NCI-H1105 (cell line): ENCODE results near the gene ADCY10.
"Not testable (repeated sequence)": the region's sequence is repeated elsewhere in the genome, so short reads cannot be mapped to it uniquely, and the experiment has no call there.

ENCODE experiments used
- DNase-seq: peaks from one replicate; lab custom pipeline; 2025; lab: John Stamatoyannopoulos, UW

Gene ADCY10

DNA sequence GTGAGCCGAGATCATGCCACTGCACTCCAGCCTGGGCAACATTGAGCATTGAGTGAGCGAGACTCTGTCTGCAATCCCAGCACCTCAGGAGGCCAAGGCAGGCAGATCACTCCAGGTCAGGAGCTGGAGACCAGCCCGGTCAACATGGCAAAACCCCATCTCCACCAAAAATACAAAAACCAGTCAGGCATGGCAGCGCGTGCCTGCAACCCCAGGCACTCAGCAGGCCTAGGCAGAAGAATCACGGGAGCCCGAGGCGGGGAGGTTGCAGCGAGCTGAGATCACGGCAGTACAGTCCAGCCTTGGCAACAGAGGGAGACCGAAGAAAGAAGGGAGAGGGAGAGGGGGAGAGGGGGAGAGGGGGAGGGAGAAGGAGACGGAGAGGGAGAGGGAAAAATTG is 107.3 kb downstream of the ADCY10 start:
- not testable (repeated sequence) for DNase-seq

DNA sequence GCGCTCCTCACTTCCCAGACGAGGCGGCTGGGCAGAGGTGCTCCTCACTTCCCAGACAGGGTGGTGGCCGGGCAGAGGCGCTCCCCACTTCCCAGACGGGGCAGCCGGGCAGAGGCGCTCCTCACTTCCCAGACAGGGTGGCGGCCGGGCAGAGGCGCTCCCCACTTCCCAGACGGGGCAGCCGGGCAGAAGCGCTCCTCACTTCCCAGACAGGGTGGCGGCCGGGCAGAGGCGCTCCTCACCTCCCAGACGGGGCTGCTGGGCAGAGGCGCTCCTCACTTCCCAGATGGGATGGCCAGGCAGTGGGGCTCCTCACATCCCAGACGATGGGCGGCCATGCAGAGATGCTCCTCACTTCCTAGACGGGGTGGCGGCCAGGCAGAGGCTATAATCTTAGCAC is 107.7 kb downstream of the ADCY10 start:
- not testable (repeated sequence) for DNase-seq

GRCh38 chr1:167805041-167805556 is 108.8 kb downstream of the ADCY10 start:
- DNase-seq = no peak

DNA sequence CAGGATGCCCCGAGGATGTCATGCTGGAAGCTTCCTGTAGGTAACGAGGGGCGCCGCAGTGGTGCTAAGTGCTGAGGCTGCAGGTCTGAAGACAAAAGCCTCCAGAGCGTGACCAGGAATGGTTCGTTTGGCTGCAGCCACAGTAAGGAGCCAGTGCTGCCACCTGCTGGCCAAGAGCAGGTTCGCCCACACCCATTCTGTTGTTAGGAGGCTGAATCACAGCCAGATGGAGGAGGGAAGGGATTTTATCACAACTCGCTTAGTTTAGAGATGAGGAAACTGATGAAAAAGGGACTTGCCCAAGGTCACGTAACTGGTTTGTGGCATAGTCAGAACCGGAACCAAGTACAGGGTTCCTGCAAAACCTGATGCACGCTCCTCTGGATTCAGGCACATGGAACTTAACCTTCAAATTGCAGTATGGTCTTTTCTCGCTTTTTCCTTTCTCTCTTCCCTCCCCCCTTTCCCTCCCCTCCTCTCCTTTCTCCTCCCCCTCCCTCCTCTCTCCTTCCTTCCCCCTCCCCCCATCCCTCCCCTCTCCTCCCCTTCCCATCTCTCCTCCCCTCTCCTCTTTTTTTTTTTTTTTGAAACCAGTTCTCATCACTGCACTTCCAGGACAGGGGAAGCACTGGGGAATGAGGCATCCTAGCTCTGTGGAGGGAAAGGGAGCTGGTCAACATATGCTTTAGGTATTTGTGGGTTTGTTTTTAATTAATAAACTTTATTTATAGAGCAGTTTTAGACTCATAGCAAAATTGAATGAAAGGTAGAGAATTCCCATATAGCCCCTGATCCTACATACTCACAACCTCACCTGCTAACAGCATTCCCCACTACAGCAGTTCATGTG is 110.4 kb downstream of the ADCY10 start:
- peak; percentile 36 for DNase-seq

DNA sequence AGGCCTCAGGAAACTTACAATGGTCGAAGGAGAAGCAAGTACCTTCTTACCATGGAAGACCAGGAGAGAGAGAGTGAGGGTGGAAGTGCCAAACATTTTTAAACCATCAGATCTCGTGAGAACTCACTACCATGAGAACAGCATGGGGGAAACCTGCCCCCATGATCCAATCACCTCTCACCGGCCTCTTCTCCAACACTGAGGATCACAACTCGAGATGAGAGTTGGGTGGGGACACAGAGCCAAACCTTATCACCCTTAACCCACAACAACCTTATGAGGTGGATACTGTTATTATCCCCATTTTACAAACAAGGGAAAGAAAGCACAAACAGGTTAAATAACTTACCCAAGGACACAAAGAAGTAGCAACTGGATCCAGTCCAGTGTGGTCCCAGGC is 111.7 kb downstream of the ADCY10 start:
- DNase-seq = no peak

DNA sequence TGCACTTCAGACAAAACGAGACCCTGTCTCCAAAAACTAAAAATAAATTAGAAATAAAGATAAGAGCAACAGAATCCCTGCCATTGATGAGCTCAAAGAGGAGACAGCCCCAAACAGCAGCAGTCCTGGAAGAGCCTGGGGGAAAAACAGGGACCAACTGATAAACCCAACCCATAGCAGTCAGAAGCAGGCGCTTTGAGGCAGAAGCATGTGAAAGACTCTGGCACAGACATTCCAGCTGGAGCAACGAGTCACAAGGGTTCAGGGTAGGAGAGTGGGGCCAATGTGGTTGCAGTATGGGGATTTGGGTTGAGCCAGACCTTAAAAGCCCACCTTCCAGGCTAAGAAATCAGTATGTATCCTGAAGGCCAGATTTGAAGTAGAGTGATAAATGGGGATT is 113.7 kb downstream of the ADCY10 start:
- no peak for DNase-seq

DNA sequence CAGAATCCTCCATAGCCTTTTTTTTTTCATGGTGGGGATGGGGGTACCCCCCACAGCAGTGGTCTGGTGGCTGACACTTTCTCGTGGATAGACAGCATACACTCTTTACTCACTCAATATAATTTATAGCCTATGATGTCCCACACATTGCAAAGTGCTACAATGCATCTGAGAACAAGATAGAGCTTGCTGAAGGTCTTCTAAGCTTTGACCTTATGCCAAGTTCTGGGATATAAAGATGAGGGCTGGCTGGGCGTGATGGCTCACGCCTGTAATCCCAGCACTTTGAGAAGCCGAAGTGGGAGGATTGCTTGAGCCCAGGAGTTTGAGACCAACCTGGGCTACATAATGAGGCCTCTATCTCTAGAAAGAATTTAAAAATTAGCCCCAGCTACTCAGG is 114.2 kb downstream of the ADCY10 start:
- peak; percentile 63 for DNase-seq

GRCh38 chr1:167798952-167799351 is 115.0 kb downstream of the ADCY10 start:
- DNase-seq = no peak

GRCh38 chr1:167797015-167797414 is 116.9 kb downstream of the ADCY10 start:
- no peak for DNase-seq

- DNase-seq = no peak
Measured at GRCh38 chr1:167795810-167796740, 117.9 kb downstream of the ADCY10 start.

GRCh38 chr1:167794043-167794442 is 119.9 kb downstream of the ADCY10 start:
- no peak for DNase-seq

DNA sequence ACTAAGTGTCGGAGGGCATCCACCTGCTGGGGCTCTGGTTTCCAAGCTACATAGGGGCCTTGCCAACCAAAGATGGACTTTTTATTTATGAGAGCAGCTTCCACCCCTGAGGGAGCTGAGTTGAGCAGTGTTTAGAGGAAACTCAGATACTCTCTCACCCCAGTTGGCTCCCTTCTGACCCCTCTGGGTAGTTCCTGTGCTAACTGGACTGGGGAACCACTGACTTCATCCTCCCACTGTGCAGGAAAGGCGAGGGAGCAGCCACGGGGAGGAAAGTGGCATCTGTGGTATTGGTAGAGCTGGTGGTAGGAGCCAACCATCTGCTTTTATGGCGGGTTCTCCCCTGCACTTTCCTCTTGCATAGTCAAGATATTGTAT is 121.8 kb downstream of the ADCY10 start:
- DNase-seq = no peak

GRCh38 chr1:167791281-167792187 is 122.4 kb downstream of the ADCY10 start:
- no peak for DNase-seq

DNA sequence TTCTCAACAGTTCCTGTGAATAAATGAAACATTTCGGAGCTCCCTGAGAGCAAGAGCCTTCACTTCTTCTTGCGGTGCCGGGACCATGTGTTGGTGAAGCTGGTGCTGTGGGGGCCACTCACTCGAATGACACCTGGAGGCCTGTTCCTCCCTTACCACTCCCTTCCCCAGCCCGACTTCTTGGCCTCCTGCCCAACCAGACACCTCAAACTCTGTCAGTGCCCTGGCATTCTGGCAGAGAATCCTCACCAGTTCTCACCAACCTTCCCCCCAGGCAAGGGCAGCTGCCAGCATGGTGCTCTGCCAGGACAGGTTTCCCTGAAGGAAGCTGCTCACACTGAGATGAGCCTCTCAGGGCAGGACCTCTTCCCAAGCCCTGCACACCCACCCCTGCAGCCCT is 123.8 kb downstream of the ADCY10 start:
- DNase-seq = peak; percentile 57

GRCh38 chr1:167789501-167789900 is 124.4 kb downstream of the ADCY10 start:
- DNase-seq = no peak

DNA sequence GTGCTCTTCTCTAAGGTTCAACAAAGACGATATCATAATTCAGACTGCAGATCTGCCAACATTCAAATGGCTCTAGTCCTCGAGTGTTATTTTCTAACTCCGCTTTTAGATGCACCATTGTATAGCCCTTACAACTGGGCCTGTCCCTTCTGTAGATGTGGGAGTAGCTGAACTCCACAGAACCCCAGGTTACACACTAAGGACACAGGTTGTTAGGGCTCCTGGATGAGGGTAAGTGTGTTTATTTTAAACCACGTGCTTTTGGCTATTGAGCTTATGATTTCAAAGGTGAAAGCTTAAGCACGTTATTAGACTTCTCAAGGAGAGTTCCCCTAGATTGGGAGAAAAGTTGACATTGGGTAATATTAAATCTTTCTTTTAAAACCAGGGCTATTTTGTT is 127.4 kb downstream of the ADCY10 start:
- no peak for DNase-seq

- DNase-seq = no peak
Measured at GRCh38 chr1:167784876-167785550, 128.9 kb downstream of the ADCY10 start.

DNA sequence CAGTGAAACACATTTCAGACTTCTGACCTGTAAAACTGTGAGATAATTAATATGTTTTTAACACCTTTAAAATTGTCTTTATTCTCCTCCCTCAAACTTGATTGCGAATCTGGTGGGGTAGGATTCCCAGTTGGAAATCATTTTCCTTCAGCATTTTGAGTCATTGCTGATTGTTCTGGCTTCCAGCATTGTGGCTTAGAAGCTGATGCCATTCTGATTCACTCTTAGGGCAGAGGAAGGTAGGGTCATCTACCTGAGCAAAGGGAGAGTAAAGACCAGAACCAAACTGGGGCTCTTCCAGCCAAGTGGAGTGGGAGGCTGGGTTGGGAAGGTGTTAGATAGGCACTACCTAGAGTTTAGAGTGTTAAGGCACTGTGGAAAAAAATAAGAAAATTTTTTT is 131.0 kb downstream of the ADCY10 start:
- DNase-seq = no peak

GRCh38 chr1:167781558-167781957 is 132.4 kb downstream of the ADCY10 start:
- DNase-seq = no peak

DNA sequence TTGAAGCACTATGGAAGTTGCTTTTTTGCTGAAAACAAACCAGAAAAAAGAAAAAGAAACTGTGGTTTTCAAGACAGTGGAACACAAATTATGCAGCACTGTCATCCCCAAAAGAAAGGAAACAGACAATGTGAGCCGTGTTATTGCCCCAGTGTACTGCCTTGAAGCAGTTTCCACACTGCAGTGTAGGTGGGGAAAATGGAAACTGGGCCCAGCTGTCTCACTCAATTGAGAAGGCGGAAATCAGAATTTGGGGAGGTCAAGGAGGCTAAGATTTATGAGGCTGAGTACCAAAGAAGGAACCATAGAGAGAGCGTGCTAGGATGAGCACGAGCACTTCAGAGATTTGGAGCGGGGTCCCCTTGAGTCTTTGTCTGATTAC is 136.7 kb downstream of the ADCY10 start:
- no peak for DNase-seq

DNA sequence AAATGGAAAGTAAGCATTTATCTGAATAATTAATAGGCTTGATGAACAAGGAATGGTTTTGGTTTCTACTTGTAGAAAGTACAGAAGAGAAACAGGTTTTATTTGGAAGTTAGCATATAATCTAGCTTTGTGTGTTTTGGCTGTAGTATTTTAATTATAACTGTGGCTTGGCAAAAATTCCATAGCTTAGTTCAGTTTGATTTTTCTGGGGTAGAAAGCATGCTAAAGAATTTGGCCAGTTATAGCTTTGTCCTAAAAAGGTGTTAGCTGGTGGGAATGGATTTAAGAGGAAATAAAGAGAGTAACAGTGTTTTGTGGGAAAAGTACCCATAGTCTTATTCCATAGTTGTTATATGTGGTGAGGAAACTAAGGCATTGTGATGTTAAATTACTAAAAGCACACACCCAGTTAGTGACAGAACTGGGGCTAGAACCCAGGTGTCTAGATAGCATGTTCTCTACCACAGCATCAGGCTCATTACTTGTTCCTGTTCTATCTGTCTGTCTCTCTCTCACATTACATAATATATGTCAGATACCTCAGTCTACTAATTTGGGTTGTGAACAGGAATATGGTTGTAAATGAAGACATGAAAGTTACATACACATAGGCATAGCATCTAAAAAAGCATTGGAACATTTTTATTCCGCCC is 137.2 kb downstream of the ADCY10 start:
- no peak for DNase-seq
